HL-60 (cell line): Measurements from ENCODE around the gene PHPT1.

ENCODE experiments used
- POLR2AphosphoS5 ChIP-seq: IDR thresholded peaks from 2 replicates; pipeline ENCODE4 v1.6.1; 2012; ENCODE audit warnings: low read depth
- SPI1 ChIP-seq: IDR thresholded peaks from 2 replicates; pipeline ENCODE4 v1.6.1; 2012; ENCODE audit warnings: low read depth, mild to moderate bottlenecking, borderline replicate concordance

DNA sequence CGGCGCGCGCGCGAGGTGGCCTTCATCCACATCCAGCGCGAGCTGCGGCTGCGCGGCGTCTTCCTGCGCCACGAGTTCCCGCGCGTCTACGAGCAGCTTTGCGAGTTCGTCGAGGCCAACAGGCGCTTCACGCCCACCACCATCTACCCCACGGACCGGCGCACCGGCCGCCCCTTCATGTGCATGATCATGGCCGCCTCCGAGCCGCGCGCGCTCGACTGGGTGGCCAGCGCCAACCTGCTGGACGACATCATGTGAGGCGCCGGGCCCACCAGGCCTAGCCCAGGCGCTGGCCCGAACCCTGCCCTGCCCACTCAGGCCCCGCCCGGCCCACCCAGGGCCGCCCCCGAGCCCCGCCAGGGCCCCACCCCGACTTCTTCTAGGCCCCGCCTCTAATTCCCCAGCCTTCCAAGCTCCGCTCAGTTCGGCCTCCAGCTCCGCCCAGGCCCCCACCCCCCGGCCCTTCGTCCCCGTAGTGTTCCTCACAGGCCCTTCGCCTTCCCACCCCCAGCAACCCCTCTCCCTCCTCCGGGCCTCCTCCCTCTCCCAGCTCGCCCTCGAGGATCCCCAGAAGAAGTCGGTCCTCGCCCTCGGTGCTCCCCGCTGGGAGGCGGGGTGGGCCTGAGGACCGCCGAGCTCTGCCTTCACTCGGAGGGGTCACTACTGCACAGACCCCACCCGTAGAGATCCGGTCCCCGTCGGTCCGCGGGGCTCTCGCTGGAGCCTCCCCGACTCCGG is 2.0 kb upstream of the PHPT1 start:
- TF ChIP-seq SPI1 (no peak), POLR2AphosphoS5 (no peak)
